GM21526 (cell line): ENCODE results near the gene CLTB.
"Not testable (repeated sequence)": the region's sequence is repeated elsewhere in the genome, so short reads cannot be mapped to it uniquely, and the experiment has no call there.

Source experiments
- ATAC-seq: cut with Tn5 transposase; IDR thresholded peaks from one replicate; pipeline ENCODE4 v1.9.1; 2021; ENCODE audit warnings: moderate library complexity; ENCODE audit not compliant: unreplicated experiment, low FRiP score

The CLTB gene

GRCh38 chr5:176429972-176430371 is 13.6 kb upstream of the CLTB start:
- no peak for ATAC-seq

GRCh38 chr5:176427971-176428370 is 11.6 kb upstream of the CLTB start:
- ATAC-seq, result no peak

GRCh38 chr5:176426876-176427275 is 10.5 kb upstream of the CLTB start:
- no peak for ATAC-seq

- ATAC-seq, result no peak
Measured at GRCh38 chr5:176425791-176426190, 9.5 kb upstream of the CLTB start.

- no peak for ATAC-seq
Measured at GRCh38 chr5:176425138-176425537, 8.8 kb upstream of the CLTB start.

- no peak for ATAC-seq
Measured at GRCh38 chr5:176424181-176424580, 7.8 kb upstream of the CLTB start.

- ATAC-seq, result no peak
Measured at GRCh38 chr5:176420972-176421544, 4.7 kb upstream of the CLTB start.

GRCh38 chr5:176420086-176420485 is 3.7 kb upstream of the CLTB start:
- ATAC-seq, result no peak

- ATAC-seq, result no peak
Measured at GRCh38 chr5:176418251-176418650, 1.9 kb upstream of the CLTB start.

- ATAC-seq, result no peak
Measured at GRCh38 chr5:176416965-176417364, 626 bp upstream of the CLTB start.

- ATAC-seq, result no peak
Measured at GRCh38 chr5:176415240-176415951, 943 bp downstream of the CLTB start.

- ATAC-seq, result no peak
Measured at GRCh38 chr5:176414704-176415103, 1.6 kb downstream of the CLTB start.

- no peak for ATAC-seq
Measured at GRCh38 chr5:176413709-176414191, 2.6 kb downstream of the CLTB start.

GRCh38 chr5:176413255-176413565 is 3.1 kb downstream of the CLTB start:
- no peak for ATAC-seq

GRCh38 chr5:176412517-176413254 is 3.7 kb downstream of the CLTB start:
- no peak for ATAC-seq

- ATAC-seq, result no peak
Measured at GRCh38 chr5:176410486-176411180, 5.7 kb downstream of the CLTB start.

GRCh38 chr5:176409765-176410164 is 6.6 kb downstream of the CLTB start:
- no peak for ATAC-seq

- ATAC-seq, result no peak
Measured at GRCh38 chr5:176408590-176408989, 7.7 kb downstream of the CLTB start.

GRCh38 chr5:176408252-176408573 is 8.1 kb downstream of the CLTB start:
- ATAC-seq, result not testable (repeated sequence)

- ATAC-seq, result no peak
Measured at GRCh38 chr5:176407456-176408251, 8.7 kb downstream of the CLTB start.
